Hematopoietic multipotent progenitor cell treated with erythropoietin and hydrocortisone succinate and interleukin-3 and kit ligand, for 6 days (in vitro differentiated cells): Measurements from ENCODE around the gene PRLR.
"Not testable (repeated sequence)": the region's sequence is repeated elsewhere in the genome, so short reads cannot be mapped to it uniquely, and the experiment has no call there.

Experiments
- DNase-seq: peaks from one replicate; pipeline ENCODE4 v3.0.0-alpha.2; 2015

The PRLR gene

GRCh38 chr5:35194635-35195471, 35.4 kb downstream of the PRLR start:
- DNase-seq, result no peak

- no peak for DNase-seq
Observed at GRCh38 chr5:35192506-35192905, 37.8 kb downstream of the PRLR start.

DNA sequence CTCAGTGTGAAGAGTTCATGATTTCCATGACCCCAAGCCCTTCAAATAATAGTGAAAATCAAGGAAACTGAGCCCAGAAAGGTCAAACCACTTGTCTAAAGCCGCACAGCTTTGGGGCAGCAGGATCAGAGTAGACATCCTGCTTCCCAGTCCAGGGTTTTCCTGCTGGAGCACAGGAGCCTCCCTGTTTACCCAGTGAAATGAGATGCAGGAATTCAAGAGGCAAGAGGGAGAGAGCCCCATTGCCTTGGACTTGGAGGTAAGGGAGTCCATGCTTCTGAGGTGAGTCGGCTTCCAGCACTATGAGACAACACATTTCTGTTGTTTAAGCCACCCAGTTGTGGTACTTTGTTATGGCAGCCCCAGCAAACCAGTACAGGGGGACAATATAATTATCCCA, 40.5 kb downstream of the PRLR start:
- DNase-seq, result not testable (repeated sequence)

GRCh38 chr5:35188031-35188457, 42.2 kb downstream of the PRLR start:
- no peak for DNase-seq

DNA sequence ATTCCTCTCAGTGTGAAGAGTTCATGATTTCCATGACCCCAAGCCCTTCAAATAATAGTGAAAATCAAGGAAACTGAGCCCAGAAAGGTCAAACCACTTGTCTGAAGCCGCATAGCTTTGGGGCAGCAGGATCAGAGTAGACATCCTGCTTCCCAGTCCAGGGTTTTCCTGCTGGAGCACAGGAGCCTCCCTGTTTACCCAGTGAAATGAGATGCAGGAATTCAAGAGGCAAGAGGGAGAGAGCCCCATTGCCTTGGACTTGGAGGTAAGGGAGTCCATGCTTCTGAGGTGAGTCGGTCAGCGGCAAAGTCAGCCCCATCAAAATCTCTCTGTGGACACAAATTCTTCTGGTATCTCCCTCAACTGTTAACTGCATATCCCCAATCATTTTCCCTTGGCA, 42.7 kb downstream of the PRLR start:
- DNase-seq, result not testable (repeated sequence)

DNA sequence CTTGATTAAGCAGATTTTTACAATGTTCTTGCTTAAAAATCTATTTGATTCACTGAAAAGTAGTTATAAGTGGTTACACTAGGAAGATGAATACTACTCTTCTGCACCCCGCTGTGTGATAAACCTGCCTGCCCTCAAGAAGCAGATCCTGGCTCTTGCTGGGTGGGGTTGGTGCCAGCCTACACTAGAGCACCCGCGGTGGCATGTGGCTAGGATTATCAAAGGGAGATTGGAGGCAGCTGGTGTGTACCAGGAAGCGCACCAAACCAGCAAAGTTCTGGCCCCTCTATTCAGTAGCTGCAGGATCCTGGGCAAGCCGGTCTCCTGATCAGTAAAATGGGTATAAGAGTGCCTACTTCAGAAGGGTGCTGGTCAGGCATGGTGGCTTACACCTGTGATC, 43.5 kb downstream of the PRLR start:
- no peak for DNase-seq

DNA sequence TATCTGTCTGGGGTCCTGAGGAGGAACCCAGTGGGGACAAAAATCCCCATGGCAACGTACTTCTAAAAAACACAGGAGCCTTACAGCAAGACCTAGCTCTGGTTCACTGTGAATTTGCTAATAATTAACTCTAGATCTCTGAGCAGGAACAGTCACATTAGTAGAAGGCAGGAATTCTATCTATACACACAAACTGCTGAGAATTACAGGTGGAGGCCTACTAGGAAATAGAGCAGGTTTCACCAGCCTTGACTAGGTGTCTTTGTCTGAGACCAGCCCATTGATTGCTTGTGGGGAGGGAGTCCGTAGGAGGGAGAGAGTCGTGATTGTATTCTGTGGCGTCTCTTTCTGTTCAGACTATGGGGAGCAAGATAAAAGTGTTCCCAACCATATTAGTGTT, 44.8 kb downstream of the PRLR start:
- DNase-seq, result no peak

- peak; percentile 7 for DNase-seq
Observed at GRCh38 chr5:35183556-35183955, 46.7 kb downstream of the PRLR start.

- DNase-seq, result peak; percentile 53
Observed at GRCh38 chr5:35182910-35183535, 47.3 kb downstream of the PRLR start.

DNA sequence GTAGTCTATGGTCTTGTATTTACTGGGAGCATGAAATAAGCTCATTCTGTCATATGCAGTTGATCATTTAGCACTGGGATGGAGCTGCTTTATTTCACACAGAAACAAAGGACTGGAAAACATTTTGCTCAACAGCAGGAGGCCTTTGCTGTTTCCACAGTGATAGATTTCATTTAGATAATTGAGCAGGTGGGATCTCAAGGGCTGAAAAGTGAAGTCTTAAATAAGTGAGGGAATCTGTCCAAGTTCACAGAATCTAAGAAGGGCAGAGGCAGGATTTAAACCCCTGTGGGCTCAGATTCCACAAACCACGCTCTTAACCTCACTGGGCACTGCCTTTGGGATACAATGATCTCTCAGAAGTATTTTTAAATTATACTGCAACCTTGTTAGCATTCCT, 47.8 kb downstream of the PRLR start:
- no peak for DNase-seq

- no peak for DNase-seq
Observed at GRCh38 chr5:35180046-35180445, 50.2 kb downstream of the PRLR start.

DNA sequence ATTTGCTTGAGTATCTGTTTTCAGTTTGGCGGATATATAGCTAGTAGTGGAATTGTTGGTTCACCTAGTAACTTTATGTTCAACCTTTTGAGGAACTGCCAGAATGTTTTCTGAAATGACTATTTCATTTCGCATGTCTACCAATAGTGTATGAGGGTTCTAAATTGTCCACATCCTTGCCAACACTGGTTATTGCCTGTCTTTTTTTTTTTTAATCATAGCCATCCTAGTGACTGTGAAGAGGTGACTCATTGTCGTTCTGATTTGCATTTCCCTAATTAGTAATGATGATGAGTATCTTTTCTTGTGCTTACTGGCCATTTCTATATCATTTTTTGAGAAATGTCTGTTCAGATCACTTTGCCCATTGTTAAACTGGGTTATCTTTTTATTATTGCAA, 52.5 kb downstream of the PRLR start:
- DNase-seq, result no peak

GRCh38 chr5:35172533-35172932, 57.8 kb downstream of the PRLR start:
- no peak for DNase-seq

- no peak for DNase-seq
Observed at GRCh38 chr5:35171991-35172390, 58.3 kb downstream of the PRLR start.

DNA sequence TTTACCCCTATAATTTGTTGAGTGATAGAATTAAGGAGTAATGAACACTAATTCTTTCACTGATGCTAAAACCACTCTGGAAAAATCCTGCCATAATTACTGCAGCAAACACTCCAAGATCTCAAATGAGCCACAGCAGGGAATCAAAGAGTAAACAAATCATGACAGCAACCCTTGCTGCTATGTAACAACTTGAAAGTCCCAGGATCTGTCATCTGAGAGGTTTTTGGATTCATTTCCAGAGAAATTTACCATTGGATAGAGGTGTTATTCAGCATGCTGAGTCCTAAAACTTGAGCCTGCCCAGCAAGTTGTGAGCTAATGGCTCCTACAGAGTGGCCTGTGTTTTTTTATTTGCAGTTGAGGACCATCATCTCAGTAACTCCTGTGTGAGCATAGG, 59.2 kb downstream of the PRLR start:
- DNase-seq, result no peak

- peak; percentile 2 for DNase-seq
Observed at GRCh38 chr5:35166043-35166442, 64.2 kb downstream of the PRLR start.

GRCh38 chr5:35164860-35165542, 65.3 kb downstream of the PRLR start:
- no peak for DNase-seq

DNA sequence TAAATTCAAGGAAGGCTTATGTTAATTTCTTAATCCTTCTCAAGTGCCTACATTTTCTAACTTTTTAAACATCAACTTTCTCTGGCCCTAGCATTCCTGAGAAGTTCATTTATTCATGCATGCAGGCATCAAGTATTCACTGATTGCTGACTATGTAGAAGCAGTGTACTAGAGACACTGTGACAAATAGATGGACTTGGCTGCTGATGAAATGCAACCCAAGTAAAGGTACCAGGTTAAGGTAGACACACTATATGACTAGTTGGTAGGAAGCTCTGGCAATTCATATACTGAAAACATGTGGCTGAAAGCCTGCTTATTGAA, 66.6 kb downstream of the PRLR start:
- DNase-seq, result no peak

DNA sequence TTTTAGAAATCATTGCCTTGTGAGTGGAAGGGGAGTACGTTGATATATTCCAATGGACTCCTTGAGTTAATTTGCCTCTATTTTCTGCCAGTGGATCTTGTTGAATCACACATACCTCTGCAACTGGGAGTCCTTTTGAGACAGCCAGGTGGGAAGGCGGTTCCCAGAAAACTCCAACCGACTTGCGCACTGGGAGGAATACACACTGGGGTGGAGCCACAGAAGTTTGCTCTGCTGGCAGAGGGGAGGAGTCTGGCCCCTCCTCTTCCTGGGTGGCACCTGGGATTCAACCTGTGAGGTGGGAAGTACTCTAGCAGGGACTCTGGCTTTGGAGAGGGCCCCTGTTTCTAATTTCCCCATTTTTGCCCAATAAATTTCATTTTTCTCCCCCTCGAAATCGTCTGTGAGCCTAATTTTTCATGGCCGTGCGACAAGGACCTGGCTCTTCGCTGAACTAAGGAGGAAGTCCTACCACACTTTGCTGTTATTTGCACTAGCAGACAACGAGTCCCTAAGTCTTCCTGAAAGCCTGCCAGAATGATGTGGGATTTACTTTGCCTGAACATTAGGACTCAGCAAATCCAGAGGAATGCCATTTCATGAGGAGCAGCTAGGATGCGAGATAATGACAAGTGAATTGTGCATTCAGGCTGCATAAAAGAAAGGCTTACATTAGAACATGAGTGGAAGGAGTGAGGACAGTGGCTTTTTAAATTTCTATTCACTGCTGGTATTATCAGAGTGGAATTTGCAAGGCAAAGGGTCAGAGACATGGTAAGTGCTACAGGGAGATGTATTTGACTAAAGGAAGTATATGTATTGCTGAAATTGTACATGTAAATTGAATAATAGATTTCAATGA, 67.2 kb downstream of the PRLR start:
- DNase-seq, result no peak

DNA sequence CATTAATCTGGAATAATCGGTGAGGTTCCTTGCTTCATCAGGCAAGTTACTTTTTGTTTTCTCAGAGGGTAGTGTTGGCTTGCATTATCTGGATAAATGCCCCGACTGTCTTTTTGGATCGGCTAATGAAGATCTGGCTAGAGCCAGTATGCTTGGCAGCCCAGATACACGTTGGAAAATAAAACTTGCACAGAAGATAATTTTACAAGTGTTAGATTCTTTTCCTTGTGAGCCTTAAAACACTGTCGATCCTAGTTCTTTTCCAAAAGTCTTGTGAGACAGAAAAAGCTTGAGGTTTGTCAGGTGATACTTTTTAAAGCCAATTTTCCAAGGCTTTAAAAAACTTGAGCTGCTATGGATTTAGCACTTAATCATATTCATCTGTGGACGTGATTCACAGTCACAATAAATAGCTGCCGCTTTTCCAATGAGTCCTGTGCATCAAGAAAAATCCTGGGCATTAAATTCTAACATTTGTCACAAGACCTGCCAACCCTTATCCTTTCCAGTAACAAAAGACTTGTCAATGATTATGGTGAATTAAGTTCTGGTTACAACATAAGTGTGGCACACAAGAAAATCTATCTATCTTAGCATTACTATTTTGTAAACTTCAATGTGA, 68.5 kb downstream of the PRLR start:
- DNase-seq, result no peak

DNA sequence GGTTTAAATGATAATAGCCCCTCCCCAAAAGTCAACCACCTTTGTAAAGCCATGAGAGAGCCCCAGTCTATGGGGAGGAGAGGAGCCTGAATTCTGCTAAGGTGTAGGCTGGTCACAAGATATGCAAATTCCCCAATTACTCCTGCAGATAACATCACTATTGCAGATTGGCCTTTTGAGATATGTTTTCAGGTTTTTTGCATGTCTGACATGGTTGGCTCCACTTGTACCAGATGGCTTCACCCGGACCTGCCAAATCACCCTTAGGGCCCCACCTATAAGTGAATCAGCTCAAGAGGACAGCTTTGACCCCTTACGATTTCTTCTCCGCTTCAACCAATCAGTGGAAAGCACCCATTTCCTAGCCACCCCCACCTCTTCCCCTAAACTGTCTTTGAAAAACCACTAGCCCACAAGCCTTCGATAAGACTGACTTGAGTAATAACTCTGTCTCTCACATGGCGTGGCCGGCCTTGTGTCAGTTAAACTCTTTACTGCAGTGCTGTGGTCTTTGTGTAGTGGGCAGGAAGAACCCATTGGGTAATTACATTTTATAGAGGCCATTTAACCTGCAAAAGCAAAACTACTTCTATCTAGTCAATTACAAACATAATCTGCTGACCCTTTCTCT, 69.7 kb downstream of the PRLR start:
- peak; percentile 77 for DNase-seq

- no peak for DNase-seq
Observed at GRCh38 chr5:35159370-35159742, 70.9 kb downstream of the PRLR start.
